ENCODE measurements around the gene WWC2. TPM values are rescaled to one million over a fixed set of nuclear protein-coding genes. Genes with fewer than 3 reads are reported as not detected.

Gene WWC2
- polyA plus RNA-seq, 4 donors: 0.22 to 15.6 (median 2.1) TPM

- Histone ChIP-seq H3K36me3 (ENCODE audit: control insufficient read depth in 3 of 3, insufficient read depth in 2 of 3, low read depth in 1 of 3, low read length in 3 of 3) (peaks cover 0 to 9% (median 0%) of the 10 kb centered on the region in 3 donors), H3K9me3 (ENCODE audit: control insufficient read depth in 2 of 2, insufficient read depth in 1 of 2, low read depth in 1 of 2, low read length in 1 of 2) (no peaks in the 10 kb centered on the region), H3K27me3 (ENCODE audit: control insufficient read depth in 3 of 3, insufficient read depth in 3 of 3, low read length in 3 of 3) (peaks cover 0 to 2% (median 0%) of the 10 kb centered on the region in 3 donors), H3K4me3 (ENCODE audit: low read depth in 1 of 3, low read length in 3 of 3) (no peak overlapping the region), H3K27ac (ENCODE audit: low read depth in 1 of 3, low read length in 2 of 3) (no peak overlapping the region), H3K4me1 (ENCODE audit: control insufficient read depth in 3 of 3, insufficient read depth in 2 of 3, low read depth in 1 of 3, low read length in 2 of 3) (no peaks in the 10 kb centered on the region)
- WGBS, 3 donors: 87 to 92% (median 90%) methylated on average over 9 of the region's 9 CpGs
- DNase-seq (no peak), FAIRE-seq (no peak)
Measured at GRCh38 chr4:183268556-183268955, 169.5 kb downstream of the WWC2 start.

- 86 to 90% (median 88%) methylated on average over 3 of the region's 3 CpGs for WGBS, 3 donors
- no peak for FAIRE-seq
- H3K36me3 ChIP-seq (ENCODE audit: control insufficient read depth in 3 of 3, insufficient read depth in 2 of 3, low read depth in 1 of 3, low read length in 3 of 3): peaks cover 0 to 7% (median 0%) of the 10 kb centered on the region in 3 donors
Measured at GRCh38 chr4:183272384-183272783, 173.3 kb downstream of the WWC2 start.

GRCh38 chr4:183276106-183276505 lies 177.0 kb downstream of the WWC2 start:
- 13 to 76% (median 34%) methylated on average over 1 of the region's 1 CpG for WGBS, 3 donors
- Histone ChIP-seq H3K36me3 (ENCODE audit: control insufficient read depth in 3 of 3, insufficient read depth in 2 of 3, low read depth in 1 of 3, low read length in 3 of 3) (peaks cover 0 to 5% (median 0%) of the 10 kb centered on the region in 3 donors), H3K9me3 (ENCODE audit: control insufficient read depth in 2 of 2, insufficient read depth in 1 of 2, low read depth in 1 of 2, low read length in 1 of 2) (no peaks in the 10 kb centered on the region), H3K27me3 (ENCODE audit: control insufficient read depth in 3 of 3, insufficient read depth in 3 of 3, low read length in 3 of 3) (no peaks in the 10 kb centered on the region), H3K4me3 (ENCODE audit: low read depth in 1 of 3, low read length in 3 of 3) (no peak overlapping the region), H3K4me1 (ENCODE audit: control insufficient read depth in 3 of 3, insufficient read depth in 2 of 3, low read depth in 1 of 3, low read length in 2 of 3) (peaks cover 0 to 1% (median 0%) of the 10 kb centered on the region in 3 donors), H3K27ac (ENCODE audit: low read depth in 1 of 3, low read length in 2 of 3) (no peak overlapping the region)
- DNase-seq: no peak
- FAIRE-seq: no peak

More at GRCh38 chr4:183272384-183272783, 173.3 kb downstream of the WWC2 start:
- Histone ChIP-seq H3K27ac (ENCODE audit: low read depth in 1 of 3, low read length in 2 of 3) (no peak overlapping the region), H3K9me3 (ENCODE audit: control insufficient read depth in 2 of 2, insufficient read depth in 1 of 2, low read depth in 1 of 2, low read length in 1 of 2) (no peaks in the 10 kb centered on the region), H3K27me3 (ENCODE audit: control insufficient read depth in 3 of 3, insufficient read depth in 3 of 3, low read length in 3 of 3) (no peaks in the 10 kb centered on the region), H3K4me1 (ENCODE audit: control insufficient read depth in 3 of 3, insufficient read depth in 2 of 3, low read depth in 1 of 3, low read length in 2 of 3) (no peaks in the 10 kb centered on the region), H3K4me3 (ENCODE audit: low read depth in 1 of 3, low read length in 3 of 3) (no peak overlapping the region)
- no peak for DNase-seq

GRCh38 chr4:183284258-183284785 lies 185.3 kb downstream of the WWC2 start:
- 69 to 88% (median 85%) methylated on average over 12 of the region's 12 CpGs for WGBS, 3 donors
- Histone ChIP-seq H3K9me3 (ENCODE audit: control insufficient read depth in 2 of 2, insufficient read depth in 1 of 2, low read depth in 1 of 2, low read length in 1 of 2) (no peaks in the 10 kb centered on the region), H3K36me3 (ENCODE audit: control insufficient read depth in 3 of 3, insufficient read depth in 2 of 3, low read depth in 1 of 3, low read length in 3 of 3) (peaks cover 0 to 15% (median 0%) of the 10 kb centered on the region in 3 donors), H3K4me3 (ENCODE audit: low read depth in 1 of 3, low read length in 3 of 3) (no peak overlapping the region), H3K4me1 (ENCODE audit: control insufficient read depth in 3 of 3, insufficient read depth in 2 of 3, low read depth in 1 of 3, low read length in 2 of 3) (peaks cover 0 to 53% (median 0%) of the 10 kb centered on the region in 3 donors), H3K27me3 (ENCODE audit: control insufficient read depth in 3 of 3, insufficient read depth in 3 of 3, low read length in 3 of 3) (no peaks in the 10 kb centered on the region), H3K27ac (ENCODE audit: low read depth in 1 of 3, low read length in 2 of 3) (no peak overlapping the region)
- FAIRE-seq (no peak), DNase-seq (peak in 1 of 2 donors; percentile 27)

- no peaks in the 10 kb centered on the region for H3K9me3 ChIP-seq (ENCODE audit: control insufficient read depth in 2 of 2, insufficient read depth in 1 of 2, low read depth in 1 of 2, low read length in 1 of 2)
- H3K27ac ChIP-seq (ENCODE audit: low read depth in 1 of 3, low read length in 2 of 3): no peak overlapping the region
- H3K4me1 ChIP-seq (ENCODE audit: control insufficient read depth in 3 of 3, insufficient read depth in 2 of 3, low read depth in 1 of 3, low read length in 2 of 3): peaks cover 0 to 55% (median 0%) of the 10 kb centered on the region in 3 donors
- H3K4me3 ChIP-seq (ENCODE audit: low read depth in 1 of 3, low read length in 3 of 3): no peak overlapping the region
- DNase-seq: peak in 1 of 2 donors; percentile 11
- no peak for FAIRE-seq
- WGBS, 3 donors: 65 to 83% (median 79%) methylated on average over 4 of the region's 4 CpGs
- peaks cover 0 to 19% (median 0%) of the 10 kb centered on the region in 3 donors for H3K36me3 ChIP-seq (ENCODE audit: control insufficient read depth in 3 of 3, insufficient read depth in 2 of 3, low read depth in 1 of 3, low read length in 3 of 3)
- H3K27me3 ChIP-seq (ENCODE audit: control insufficient read depth in 3 of 3, insufficient read depth in 3 of 3, low read length in 3 of 3): no peaks in the 10 kb centered on the region
Measured at GRCh38 chr4:183284965-183285364, 185.9 kb downstream of the WWC2 start.

- peaks cover 0 to 55% (median 0%) of the 10 kb centered on the region in 3 donors for H3K4me1 ChIP-seq (ENCODE audit: control insufficient read depth in 3 of 3, insufficient read depth in 2 of 3, low read depth in 1 of 3, low read length in 2 of 3)
- DNase-seq (no peak), FAIRE-seq (no peak)
- H3K27ac ChIP-seq (ENCODE audit: low read depth in 1 of 3, low read length in 2 of 3): peak overlapping the region in 1 of 3 donors; percentile 85
- no peak overlapping the region for H3K4me3 ChIP-seq (ENCODE audit: low read depth in 1 of 3, low read length in 3 of 3)
- 89 to 95% (median 93%) methylated on average over 7 of the region's 7 CpGs for WGBS, 3 donors
- no peaks in the 10 kb centered on the region for H3K9me3 ChIP-seq (ENCODE audit: control insufficient read depth in 2 of 2, insufficient read depth in 1 of 2, low read depth in 1 of 2, low read length in 1 of 2)
- no peaks in the 10 kb centered on the region for H3K27me3 ChIP-seq (ENCODE audit: control insufficient read depth in 3 of 3, insufficient read depth in 3 of 3, low read length in 3 of 3)
- H3K36me3 ChIP-seq (ENCODE audit: control insufficient read depth in 3 of 3, insufficient read depth in 2 of 3, low read depth in 1 of 3, low read length in 3 of 3): peaks cover 0 to 19% (median 0%) of the 10 kb centered on the region in 3 donors
Measured at GRCh38 chr4:183285886-183286285, 186.8 kb downstream of the WWC2 start.

- Histone ChIP-seq H3K9me3 (ENCODE audit: control insufficient read depth in 2 of 2, insufficient read depth in 1 of 2, low read depth in 1 of 2, low read length in 1 of 2) (no peaks in the 10 kb centered on the region), H3K27me3 (ENCODE audit: control insufficient read depth in 3 of 3, insufficient read depth in 3 of 3, low read length in 3 of 3) (no peaks in the 10 kb centered on the region), H3K36me3 (ENCODE audit: control insufficient read depth in 3 of 3, insufficient read depth in 2 of 3, low read depth in 1 of 3, low read length in 3 of 3) (peaks cover 0 to 22% (median 0%) of the 10 kb centered on the region in 3 donors), H3K27ac (ENCODE audit: low read depth in 1 of 3, low read length in 2 of 3) (peak overlapping the region in 1 of 3 donors; percentile 85), H3K4me1 (ENCODE audit: control insufficient read depth in 3 of 3, insufficient read depth in 2 of 3, low read depth in 1 of 3, low read length in 2 of 3) (peaks cover 0 to 52% (median 0%) of the 10 kb centered on the region in 3 donors), H3K4me3 (ENCODE audit: low read depth in 1 of 3, low read length in 3 of 3) (no peak overlapping the region)
- DNase-seq (peak in 1 of 2 donors; percentile 22), FAIRE-seq (no peak)
- 64 to 85% (median 70%) methylated on average over 11 of the region's 11 CpGs for WGBS, 3 donors
Measured at GRCh38 chr4:183286590-183287308, 187.7 kb downstream of the WWC2 start.

- H3K27me3 ChIP-seq (ENCODE audit: control insufficient read depth in 3 of 3, insufficient read depth in 3 of 3, low read length in 3 of 3): no peaks in the 10 kb centered on the region
- peaks cover 0 to 22% (median 0%) of the 10 kb centered on the region in 3 donors for H3K36me3 ChIP-seq (ENCODE audit: control insufficient read depth in 3 of 3, insufficient read depth in 2 of 3, low read depth in 1 of 3, low read length in 3 of 3)
- FAIRE-seq (no peak), DNase-seq (peak; percentile 60 to 77)
- H3K4me1 ChIP-seq (ENCODE audit: control insufficient read depth in 3 of 3, insufficient read depth in 2 of 3, low read depth in 1 of 3, low read length in 2 of 3): peaks cover 0 to 48% (median 0%) of the 10 kb centered on the region in 3 donors
- no peak overlapping the region for H3K4me3 ChIP-seq (ENCODE audit: low read depth in 1 of 3, low read length in 3 of 3)
- H3K27ac ChIP-seq (ENCODE audit: low read depth in 1 of 3, low read length in 2 of 3): peak overlapping the region in 1 of 3 donors; percentile 85
- no peaks in the 10 kb centered on the region for H3K9me3 ChIP-seq (ENCODE audit: control insufficient read depth in 2 of 2, insufficient read depth in 1 of 2, low read depth in 1 of 2, low read length in 1 of 2)
- 7 to 59% (median 29%) methylated on average over 2 of the region's 2 CpGs for WGBS, 3 donors
Measured at GRCh38 chr4:183287309-183287659, 188.2 kb downstream of the WWC2 start.
